ENCODE data around the gene PARN. TPM values are rescaled to one million over a fixed set of nuclear protein-coding genes. Genes with fewer than 3 reads are reported as not detected.

The PARN gene
- total RNA-seq, 1 experiment from 2014 or later = 57.8 TPM

- no peak for ATAC-seq
Measured at GRCh38 chr16:14559809-14560241, 70.2 kb downstream of the PARN start.

GRCh38 chr16:14553447-14553846 is 76.6 kb downstream of the PARN start:
- Histone ChIP-seq H3K4me3 (ENCODE audit: low read depth in 2 of 2, low read length in 2 of 2) (no peak overlapping the region), H3K27me3 (ENCODE audit: control insufficient read depth, insufficient read depth, low read length) (no peaks in the 10 kb centered on the region), H3K4me1 (ENCODE audit: control insufficient read depth, insufficient read depth, low read length) (no peaks in the 10 kb centered on the region), H3K27ac (ENCODE audit: low read length) (no peak overlapping the region), H3K36me3 (ENCODE audit: control insufficient read depth, insufficient read depth, low read length) (peaks cover 12% of the 10 kb centered on the region), H3K9me3 (ENCODE audit: control insufficient read depth, insufficient read depth, low read depth, low read length) (no peaks in the 10 kb centered on the region)
- intact Hi-C loops (cut with micrococcal nuclease; ENCODE audit: unreplicated experiment) = no loop called here
- ATAC-seq = no peak
- no TSS peak for BruUV-seq (replicated peaks)
- ChIA-PET CTCF (no interaction called here), POLR2A (no interaction called here)
- no peak for DNase-seq (ENCODE audit: low read depth, low spot score)
- no peak for TF ChIP-seq SIN3A (IDR thresholded peaks at IDR 0.05; ENCODE audit: borderline replicate concordance, insufficient read depth, low read depth, low read length)
- TF ChIP-seq POLR2AphosphoS5 (IDR thresholded peaks at IDR 0.05; ENCODE audit: low read depth, low read length) = no peak
- TF ChIP-seq, protein P1, sequence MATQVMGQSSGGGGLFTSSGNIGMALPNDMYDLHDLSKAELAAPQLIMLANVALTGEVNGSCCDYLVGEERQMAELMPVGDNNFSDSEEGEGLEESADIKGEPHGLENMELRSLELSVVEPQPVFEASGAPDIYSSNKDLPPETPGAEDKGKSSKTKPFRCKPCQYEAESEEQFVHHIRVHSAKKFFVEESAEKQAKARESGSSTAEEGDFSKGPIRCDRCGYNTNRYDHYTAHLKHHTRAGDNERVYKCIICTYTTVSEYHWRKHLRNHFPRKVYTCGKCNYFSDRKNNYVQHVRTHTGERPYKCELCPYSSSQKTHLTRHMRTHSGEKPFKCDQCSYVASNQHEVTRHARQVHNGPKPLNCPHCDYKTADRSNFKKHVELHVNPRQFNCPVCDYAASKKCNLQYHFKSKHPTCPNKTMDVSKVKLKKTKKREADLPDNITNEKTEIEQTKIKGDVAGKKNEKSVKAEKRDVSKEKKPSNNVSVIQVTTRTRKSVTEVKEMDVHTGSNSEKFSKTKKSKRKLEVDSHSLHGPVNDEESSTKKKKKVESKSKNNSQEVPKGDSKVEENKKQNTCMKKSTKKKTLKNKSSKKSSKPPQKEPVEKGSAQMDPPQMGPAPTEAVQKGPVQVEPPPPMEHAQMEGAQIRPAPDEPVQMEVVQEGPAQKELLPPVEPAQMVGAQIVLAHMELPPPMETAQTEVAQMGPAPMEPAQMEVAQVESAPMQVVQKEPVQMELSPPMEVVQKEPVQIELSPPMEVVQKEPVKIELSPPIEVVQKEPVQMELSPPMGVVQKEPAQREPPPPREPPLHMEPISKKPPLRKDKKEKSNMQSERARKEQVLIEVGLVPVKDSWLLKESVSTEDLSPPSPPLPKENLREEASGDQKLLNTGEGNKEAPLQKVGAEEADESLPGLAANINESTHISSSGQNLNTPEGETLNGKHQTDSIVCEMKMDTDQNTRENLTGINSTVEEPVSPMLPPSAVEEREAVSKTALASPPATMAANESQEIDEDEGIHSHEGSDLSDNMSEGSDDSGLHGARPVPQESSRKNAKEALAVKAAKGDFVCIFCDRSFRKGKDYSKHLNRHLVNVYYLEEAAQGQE (IDR thresholded peaks at IDR 0.05; ENCODE audit: insufficient read depth in 1 of 2, low read depth in 2 of 2, low read length in 1 of 2) = no peak
- TF ChIP-seq, protein P2, sequence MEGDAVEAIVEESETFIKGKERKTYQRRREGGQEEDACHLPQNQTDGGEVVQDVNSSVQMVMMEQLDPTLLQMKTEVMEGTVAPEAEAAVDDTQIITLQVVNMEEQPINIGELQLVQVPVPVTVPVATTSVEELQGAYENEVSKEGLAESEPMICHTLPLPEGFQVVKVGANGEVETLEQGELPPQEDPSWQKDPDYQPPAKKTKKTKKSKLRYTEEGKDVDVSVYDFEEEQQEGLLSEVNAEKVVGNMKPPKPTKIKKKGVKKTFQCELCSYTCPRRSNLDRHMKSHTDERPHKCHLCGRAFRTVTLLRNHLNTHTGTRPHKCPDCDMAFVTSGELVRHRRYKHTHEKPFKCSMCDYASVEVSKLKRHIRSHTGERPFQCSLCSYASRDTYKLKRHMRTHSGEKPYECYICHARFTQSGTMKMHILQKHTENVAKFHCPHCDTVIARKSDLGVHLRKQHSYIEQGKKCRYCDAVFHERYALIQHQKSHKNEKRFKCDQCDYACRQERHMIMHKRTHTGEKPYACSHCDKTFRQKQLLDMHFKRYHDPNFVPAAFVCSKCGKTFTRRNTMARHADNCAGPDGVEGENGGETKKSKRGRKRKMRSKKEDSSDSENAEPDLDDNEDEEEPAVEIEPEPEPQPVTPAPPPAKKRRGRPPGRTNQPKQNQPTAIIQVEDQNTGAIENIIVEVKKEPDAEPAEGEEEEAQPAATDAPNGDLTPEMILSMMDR (IDR thresholded peaks at IDR 0.05) = no peak
- in situ Hi-C loops (cut with HindIII; ENCODE audit: low pct_unique_long_range_greater_than_20kb, low sequenced_read_pairs) = no loop called here

More at GRCh38 chr16:14559809-14560241, 70.2 kb downstream of the PARN start:
- H3K36me3 ChIP-seq (ENCODE audit: control insufficient read depth, insufficient read depth, low read length) = no peaks in the 10 kb centered on the region
- no TSS peak for BruUV-seq (replicated peaks)
- intact Hi-C loops (cut with micrococcal nuclease; ENCODE audit: unreplicated experiment) (no loop called here), in situ Hi-C loops (cut with HindIII; ENCODE audit: low pct_unique_long_range_greater_than_20kb, low sequenced_read_pairs) (no loop called here)
- 0 out of 2 replicates have a peak, but pooled peaks cover 3% of the 10 kb centered on the region for H3K4me1 ChIP-seq (ENCODE audit: control insufficient read depth, insufficient read depth, low read length)
- H3K27me3 ChIP-seq (ENCODE audit: control insufficient read depth, insufficient read depth, low read length) = no peaks in the 10 kb centered on the region
- ChIA-PET POLR2A (no interaction called here), CTCF (interaction anchor here (0.6 kb wide), 2 partner anchors 35 to 121 kb away, joined by 3 to 5 read pairs; no protein-coding TSS in a partner anchor)
- no peak for DNase-seq (ENCODE audit: low read depth, low spot score)
- TF ChIP-seq, protein P1 (IDR thresholded peaks at IDR 0.05; ENCODE audit: insufficient read depth in 1 of 2, low read depth in 2 of 2, low read length in 1 of 2) = no peak
- TF ChIP-seq SIN3A (IDR thresholded peaks at IDR 0.05; ENCODE audit: borderline replicate concordance, insufficient read depth, low read depth, low read length) = no peak
- TF ChIP-seq, protein P2 (IDR thresholded peaks at IDR 0.05) = no peak
- no peak for TF ChIP-seq TCF7L2 (IDR thresholded peaks at IDR 0.05; ENCODE audit: low read depth, low read length)
- no peak for TF ChIP-seq POLR2AphosphoS5 (IDR thresholded peaks at IDR 0.05; ENCODE audit: low read depth, low read length)
- H3K9me3 ChIP-seq (ENCODE audit: control insufficient read depth, insufficient read depth, low read depth, low read length) = no peaks in the 10 kb centered on the region
- H3K4me3 ChIP-seq (ENCODE audit: low read depth in 2 of 2, low read length in 2 of 2) = no peak overlapping the region
- no peak overlapping the region for H3K27ac ChIP-seq (ENCODE audit: low read length)
